Left lung (tissue), 10 donors: ENCODE measurements around the gene KRTAP10-4. TPM values are rescaled to one million over a fixed set of nuclear protein-coding genes. Genes with fewer than 3 reads are reported as not detected.

Experiments used
- ATAC-seq: fragments of 200-7000 bp; cut with Tn5 transposase; one replicate; pipeline ENCODE4 v1.9.1; 2020; ENCODE audit warnings: moderate library complexity
- DNase-seq, 4 donors: peaks; one replicate each; pipeline ENCODE4 v3.0.0-alpha.2; 2013 to 2020
- H3K27ac ChIP-seq, 2 donors: fragments of 200-600 bp; sonication (generic) in 1 of 2; one replicate each; pipeline versions ENCODE4 v1.5.0 to v1.8.0; 2020 to 2021
- H3K27me3 ChIP-seq, 2 donors: fragments of 200-600 bp; sonication (generic) in 1 of 2; one replicate each; pipeline versions ENCODE4 v1.5.0 to v1.8.0; 2020 to 2021
- H3K36me3 ChIP-seq, 2 donors: fragments of 200-600 bp; sonication (generic) in 1 of 2; one replicate each; pipeline versions ENCODE4 v1.5.0 to v1.8.0; 2020 to 2021
- H3K4me1 ChIP-seq, 2 donors: fragments of 200-600 bp; one replicate each; pipeline ENCODE4 v1.8.0; 2021
- H3K4me3 ChIP-seq, 2 donors: fragments of 200-600 bp; sonication (generic) in 1 of 2; one replicate each; pipeline versions ENCODE4 v1.5.0 to v1.8.0; 2020 to 2021; ENCODE audit warnings: mild to moderate bottlenecking in 1 of 2
- H3K9me3 ChIP-seq, 2 donors: fragments of 200-600 bp; sonication (generic) in 1 of 2; one replicate each; pipeline versions ENCODE4 v1.5.0 to v1.8.0; 2020 to 2021
- intact Hi-C, 2 donors: fragments of 100-400 bp; cut with DNase I; formaldehyde crosslinking; loops; one replicate each; pipeline versions ENCODE4 v1.11.2 to v1.14.2; 2022
- polyA plus RNA-seq, 6 donors: library from polyadenylated mRNA; unstranded; fragments of 120-200 nt; gene quantifications; one replicate each; pipeline ENCODE4 v1.2.1, GENCODE V29; 2013; ENCODE audit not compliant: insufficient read length in 6 of 6
- total RNA-seq, 2 donors: library from RNA; stranded (reverse); fragmentation: NEBNext Ultra II Directional; extraction: Animal tissue kit (Norgen Biotek cat#: 25700); gene quantifications; one replicate each; pipeline ENCODE4 v1.2.1, GENCODE V29; 2021
- TF ChIP-seq, protein P1 (sequence below), 2 donors: fragments of 200-600 bp; sonication (generic) in 1 of 2; IDR thresholded peaks; one replicate each; pipeline versions ENCODE4 v1.5.0 to v1.8.0; 2021; ENCODE audit warnings: antibody characterized with exemption in 2 of 2
- donor health status: DM: no; HTN: yes; CAD: no.
- donor health status: DM: no; HTN: no; CAD: no.

KRTAP10-4 gene
- total and polyA plus RNA-seq, 8 donors: not detected

DNA sequence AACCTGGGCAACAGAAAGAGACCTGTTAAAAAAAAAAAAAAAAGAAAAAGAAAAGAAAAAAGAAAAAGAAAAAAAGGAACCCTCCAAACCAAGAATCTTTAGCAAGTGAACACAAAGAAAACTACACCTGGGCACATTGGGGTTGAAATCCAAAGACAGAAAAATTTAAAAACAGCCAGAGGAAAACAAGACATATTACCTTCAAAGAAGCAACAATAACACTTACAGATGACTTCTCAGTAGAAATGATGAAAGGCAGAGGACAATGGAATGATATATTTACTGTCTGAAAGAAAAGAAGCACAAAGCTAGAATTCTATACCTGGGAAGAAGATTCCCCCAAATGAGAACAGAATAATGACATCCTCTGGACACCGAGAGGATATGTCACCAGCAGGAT lies 30.8 kb upstream of the KRTAP10-4 start:
- Histone ChIP-seq H3K27me3 (peaks cover 0 to 20% of the 10 kb centered on the region in 2 donors), H3K4me1 (no peaks in the 10 kb centered on the region), H3K27ac (no peak overlapping the region), H3K36me3 (no peaks in the 10 kb centered on the region), H3K4me3 (no peak overlapping the region), H3K9me3 (peaks cover 0 to 29% of the 10 kb centered on the region in 2 donors)
- ATAC-seq: no peak
- no peak for DNase-seq
- intact Hi-C loops: no loop called here
- TF ChIP-seq, protein P1, sequence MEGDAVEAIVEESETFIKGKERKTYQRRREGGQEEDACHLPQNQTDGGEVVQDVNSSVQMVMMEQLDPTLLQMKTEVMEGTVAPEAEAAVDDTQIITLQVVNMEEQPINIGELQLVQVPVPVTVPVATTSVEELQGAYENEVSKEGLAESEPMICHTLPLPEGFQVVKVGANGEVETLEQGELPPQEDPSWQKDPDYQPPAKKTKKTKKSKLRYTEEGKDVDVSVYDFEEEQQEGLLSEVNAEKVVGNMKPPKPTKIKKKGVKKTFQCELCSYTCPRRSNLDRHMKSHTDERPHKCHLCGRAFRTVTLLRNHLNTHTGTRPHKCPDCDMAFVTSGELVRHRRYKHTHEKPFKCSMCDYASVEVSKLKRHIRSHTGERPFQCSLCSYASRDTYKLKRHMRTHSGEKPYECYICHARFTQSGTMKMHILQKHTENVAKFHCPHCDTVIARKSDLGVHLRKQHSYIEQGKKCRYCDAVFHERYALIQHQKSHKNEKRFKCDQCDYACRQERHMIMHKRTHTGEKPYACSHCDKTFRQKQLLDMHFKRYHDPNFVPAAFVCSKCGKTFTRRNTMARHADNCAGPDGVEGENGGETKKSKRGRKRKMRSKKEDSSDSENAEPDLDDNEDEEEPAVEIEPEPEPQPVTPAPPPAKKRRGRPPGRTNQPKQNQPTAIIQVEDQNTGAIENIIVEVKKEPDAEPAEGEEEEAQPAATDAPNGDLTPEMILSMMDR (IDR thresholded peaks at IDR 0.05): no peak

DNA sequence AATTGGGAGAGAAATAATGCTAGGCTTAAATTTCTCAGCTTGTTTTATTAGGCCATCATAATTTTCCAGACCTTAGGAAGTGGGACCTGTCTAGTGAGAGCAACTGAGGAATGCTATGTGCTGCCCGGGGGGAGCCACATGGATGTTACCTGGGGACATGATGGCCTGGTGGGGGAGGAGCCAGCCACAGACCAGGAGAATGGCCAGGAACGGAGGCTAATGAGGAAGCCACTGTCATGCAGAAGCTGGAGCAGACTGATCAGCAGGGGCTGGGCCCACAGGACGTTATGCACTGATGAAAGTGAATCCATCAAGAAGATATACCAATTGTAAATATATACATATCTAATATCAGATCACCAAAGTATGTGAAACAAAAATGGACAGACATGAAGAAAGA lies 29.0 kb upstream of the KRTAP10-4 start:
- Histone ChIP-seq H3K36me3 (no peaks in the 10 kb centered on the region), H3K27ac (no peak overlapping the region), H3K9me3 (peaks cover 0 to 29% of the 10 kb centered on the region in 2 donors), H3K27me3 (peaks cover 0 to 32% of the 10 kb centered on the region in 2 donors), H3K4me3 (no peak overlapping the region), H3K4me1 (no peaks in the 10 kb centered on the region)
- TF ChIP-seq, protein P1 (IDR thresholded peaks at IDR 0.05): no peak
- no peak for ATAC-seq
- intact Hi-C loops: no loop called here
- no peak for DNase-seq

DNA sequence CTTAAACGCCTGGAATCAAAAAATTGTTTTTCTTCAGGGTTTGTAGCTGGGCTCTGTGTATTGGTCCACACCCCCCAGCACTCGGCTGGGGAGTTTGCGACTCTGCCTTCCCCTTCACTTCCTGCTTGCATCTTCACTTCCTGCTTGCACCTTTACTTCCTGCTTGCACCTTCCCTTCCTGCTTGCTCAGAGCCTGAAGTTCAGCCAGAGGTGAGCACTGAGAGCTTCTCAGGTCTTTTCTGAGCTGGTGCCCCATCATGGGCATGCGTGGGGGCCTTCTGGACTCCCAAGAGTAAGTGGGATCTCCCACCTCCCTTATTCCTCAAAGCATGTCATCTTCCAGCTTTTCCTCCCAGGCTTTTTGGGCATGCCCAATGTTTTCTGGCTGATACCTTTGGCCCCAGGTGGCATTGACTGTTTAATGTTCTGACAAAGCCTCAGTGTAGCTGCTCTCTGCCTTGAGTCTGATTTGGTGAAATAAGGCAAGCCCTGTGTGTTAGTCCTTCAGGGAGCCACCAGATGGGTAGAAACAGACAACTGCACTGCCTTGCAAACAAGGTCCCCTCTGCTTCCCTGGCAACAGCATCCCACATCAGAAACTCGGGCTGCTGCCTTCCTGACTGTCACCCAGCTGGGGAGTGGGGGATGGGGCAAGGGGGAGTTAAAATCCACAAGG lies 25.7 kb upstream of the KRTAP10-4 start:
- Histone ChIP-seq H3K36me3 (no peaks in the 10 kb centered on the region), H3K4me1 (no peaks in the 10 kb centered on the region), H3K9me3 (peaks cover 0 to 20% of the 10 kb centered on the region in 2 donors), H3K27ac (no peak overlapping the region), H3K4me3 (no peak overlapping the region), H3K27me3 (peaks cover 0 to 63% of the 10 kb centered on the region in 2 donors)
- TF ChIP-seq, protein P1 (IDR thresholded peaks at IDR 0.05): no peak
- intact Hi-C loops: no loop called here
- ATAC-seq (no peak), DNase-seq (no peak)

DNA sequence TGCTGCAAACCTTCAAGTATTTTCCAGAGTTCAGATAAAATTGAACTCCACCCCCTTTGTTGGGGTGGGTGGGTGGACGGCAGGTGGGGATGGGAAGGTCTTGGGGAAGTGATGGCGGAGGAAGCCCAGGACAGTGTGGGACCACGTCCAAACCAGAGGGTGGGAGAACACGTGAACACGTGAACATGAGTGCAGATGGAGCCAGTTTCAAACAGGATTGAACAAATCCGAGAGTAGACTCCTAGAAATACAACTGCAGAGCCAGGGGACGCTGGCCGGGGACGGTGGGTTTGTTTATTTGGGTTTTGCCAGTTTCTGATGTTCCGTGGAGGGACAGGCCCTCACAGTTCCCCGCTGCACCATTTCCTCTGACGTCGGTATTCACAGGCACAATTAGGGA lies 25.1 kb upstream of the KRTAP10-4 start:
- DNase-seq (no peak), ATAC-seq (no peak)
- Histone ChIP-seq H3K27ac (no peak overlapping the region), H3K9me3 (peaks cover 0 to 15% of the 10 kb centered on the region in 2 donors), H3K4me1 (no peaks in the 10 kb centered on the region), H3K27me3 (peaks cover 0 to 63% of the 10 kb centered on the region in 2 donors), H3K4me3 (no peak overlapping the region), H3K36me3 (no peaks in the 10 kb centered on the region)
- TF ChIP-seq, protein P1 (IDR thresholded peaks at IDR 0.05): no peak
- intact Hi-C loops: no loop called here

DNA sequence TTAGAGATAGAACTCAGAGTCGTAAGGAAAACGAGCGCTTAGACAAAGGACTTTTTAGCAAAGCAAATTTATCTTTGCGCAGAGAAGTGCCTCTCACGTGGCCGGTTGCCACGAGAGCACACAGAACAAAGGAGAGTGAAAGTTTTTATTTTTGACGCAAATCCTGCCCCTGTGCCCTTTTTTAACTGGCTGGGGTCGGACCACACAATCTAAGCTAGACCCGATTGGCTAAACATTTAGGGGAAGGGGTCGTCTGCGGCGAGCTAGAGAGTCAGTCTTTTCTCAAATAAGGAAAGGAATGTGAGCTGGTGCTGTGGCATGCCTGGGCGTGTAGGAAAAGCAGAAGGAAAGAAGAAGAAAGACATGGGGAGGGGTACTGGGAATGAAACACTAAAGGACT lies 24.6 kb upstream of the KRTAP10-4 start:
- Histone ChIP-seq H3K4me1 (no peaks in the 10 kb centered on the region), H3K27me3 (peaks cover 0 to 63% of the 10 kb centered on the region in 2 donors), H3K4me3 (no peak overlapping the region), H3K36me3 (no peaks in the 10 kb centered on the region), H3K27ac (no peak overlapping the region), H3K9me3 (peaks cover 0 to 9% of the 10 kb centered on the region in 2 donors)
- peak; percentile 47 for ATAC-seq
- intact Hi-C loops: no loop called here
- peak in 2 of 4 donors; percentile 6 to 35 for DNase-seq
- TF ChIP-seq, protein P1 (IDR thresholded peaks at IDR 0.05): no peak
